Upper lobe of right lung (tissue), 1 donor: ENCODE data around the gene MRPS2. TPM values are rescaled to one million over a fixed set of nuclear protein-coding genes. Genes with fewer than 3 reads are reported as not detected.
"Not testable (repeated sequence)": the region's sequence is repeated elsewhere in the genome, so short reads cannot be mapped to it uniquely, and the experiment has no call there.

Experiments used
- ATAC-seq: fragments of 200-7000 bp; cut with Tn5 transposase; one replicate; pipeline ENCODE4 v1.9.1; 2020; ENCODE audit warnings: mild to moderate bottlenecking, moderate library complexity
- DNase-seq: peaks from one replicate; pipeline ENCODE4 v3.0.0-alpha.2; 2020
- H3K27ac ChIP-seq: fragments of 200-600 bp; one replicate; pipeline ENCODE4 v1.8.0; 2022
- H3K27me3 ChIP-seq: fragments of 200-600 bp; one replicate; pipeline ENCODE4 v1.8.0; 2022; ENCODE audit warnings: mild to moderate bottlenecking
- H3K36me3 ChIP-seq: fragments of 200-600 bp; one replicate; pipeline ENCODE4 v1.8.0; 2022
- H3K4me1 ChIP-seq: fragments of 200-600 bp; one replicate; pipeline ENCODE4 v1.8.0; 2022
- H3K4me3 ChIP-seq: fragments of 200-600 bp; one replicate; pipeline ENCODE4 v1.8.0; 2022; ENCODE audit warnings: mild to moderate bottlenecking
- H3K9me3 ChIP-seq: fragments of 200-600 bp; one replicate; pipeline ENCODE4 v1.8.0; 2022
- intact Hi-C: fragments of 100-400 bp; cut with DNase I; formaldehyde crosslinking; loops from one replicate; pipeline ENCODE4 v1.11.0; 2022
- total RNA-seq: library from RNA; stranded (reverse); fragmentation: NEBNext Ultra II Directional; extraction: Animal tissue kit (Norgen Biotek cat#: 25700); gene quantifications from one replicate; pipeline ENCODE4 v1.2.1, GENCODE V29; 2021
- TF ChIP-seq, protein P1 (sequence below): fragments of 200-600 bp; IDR thresholded peaks from one replicate; pipeline ENCODE4 v1.8.0; 2022; ENCODE audit warnings: antibody characterized with exemption
- donor health status: DM: no; HTN: yes; CAD: no; lungs with severe emphysema.

MRPS2 gene
- total RNA-seq, 1 donor from 2014 or later = 23.0 TPM

DNA sequence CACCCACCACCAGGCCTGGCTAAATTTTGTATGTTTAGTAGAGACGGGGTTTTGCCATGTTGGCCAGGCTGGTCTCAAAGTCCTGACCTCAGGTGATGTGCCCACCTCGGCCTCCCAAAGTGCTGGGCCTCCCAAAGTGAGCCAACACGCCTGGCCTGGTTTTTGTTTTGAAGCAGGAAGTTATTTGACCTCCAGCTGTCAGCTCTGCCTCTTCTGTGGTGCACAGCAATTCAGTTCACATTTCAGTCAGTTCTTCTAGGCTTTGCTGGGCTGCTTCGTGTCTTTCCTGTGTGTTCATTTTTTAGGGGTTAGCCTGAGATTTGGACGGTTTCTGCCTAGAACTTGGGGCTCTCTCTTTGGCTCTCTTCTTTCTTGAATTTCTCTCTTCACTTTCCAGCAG is 29.7 kb downstream of the MRPS2 start:
- H3K4me3 ChIP-seq = no peak overlapping the region
- H3K27ac ChIP-seq = no peak overlapping the region
- ATAC-seq (no peak), DNase-seq (no peak)
- H3K9me3 ChIP-seq = no peaks in the 10 kb centered on the region
- TF ChIP-seq, protein P1, sequence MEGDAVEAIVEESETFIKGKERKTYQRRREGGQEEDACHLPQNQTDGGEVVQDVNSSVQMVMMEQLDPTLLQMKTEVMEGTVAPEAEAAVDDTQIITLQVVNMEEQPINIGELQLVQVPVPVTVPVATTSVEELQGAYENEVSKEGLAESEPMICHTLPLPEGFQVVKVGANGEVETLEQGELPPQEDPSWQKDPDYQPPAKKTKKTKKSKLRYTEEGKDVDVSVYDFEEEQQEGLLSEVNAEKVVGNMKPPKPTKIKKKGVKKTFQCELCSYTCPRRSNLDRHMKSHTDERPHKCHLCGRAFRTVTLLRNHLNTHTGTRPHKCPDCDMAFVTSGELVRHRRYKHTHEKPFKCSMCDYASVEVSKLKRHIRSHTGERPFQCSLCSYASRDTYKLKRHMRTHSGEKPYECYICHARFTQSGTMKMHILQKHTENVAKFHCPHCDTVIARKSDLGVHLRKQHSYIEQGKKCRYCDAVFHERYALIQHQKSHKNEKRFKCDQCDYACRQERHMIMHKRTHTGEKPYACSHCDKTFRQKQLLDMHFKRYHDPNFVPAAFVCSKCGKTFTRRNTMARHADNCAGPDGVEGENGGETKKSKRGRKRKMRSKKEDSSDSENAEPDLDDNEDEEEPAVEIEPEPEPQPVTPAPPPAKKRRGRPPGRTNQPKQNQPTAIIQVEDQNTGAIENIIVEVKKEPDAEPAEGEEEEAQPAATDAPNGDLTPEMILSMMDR = no peak
- H3K4me1 ChIP-seq = no peaks in the 10 kb centered on the region
- H3K27me3 ChIP-seq = peaks cover 15% of the 10 kb centered on the region
- H3K36me3 ChIP-seq = no peaks in the 10 kb centered on the region
- intact Hi-C loops = no loop called here

DNA sequence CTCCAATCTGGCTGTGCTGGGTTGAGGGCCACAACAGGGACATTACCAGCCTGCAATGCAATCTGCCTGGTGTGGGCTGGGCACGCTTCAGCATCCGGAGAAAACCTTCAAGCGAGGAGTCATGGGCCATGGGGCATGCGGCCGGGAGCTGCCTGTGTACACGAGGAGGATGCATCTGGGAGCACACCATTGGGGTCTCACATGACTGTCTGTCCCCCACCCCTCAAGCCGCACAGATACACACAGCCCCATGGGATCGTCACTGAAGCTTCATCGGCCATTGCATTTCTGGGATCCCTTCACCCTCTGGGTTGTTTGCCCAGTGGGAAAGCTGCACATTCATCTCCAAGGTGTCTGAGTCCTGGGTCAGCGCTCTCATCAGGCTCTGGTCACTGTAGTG is 30.6 kb downstream of the MRPS2 start:
- ATAC-seq (no peak), DNase-seq (peak; percentile 56)
- Histone ChIP-seq H3K4me3 (no peak overlapping the region), H3K27me3 (peaks cover 10% of the 10 kb centered on the region), H3K27ac (no peak overlapping the region), H3K4me1 (no peaks in the 10 kb centered on the region), H3K36me3 (no peaks in the 10 kb centered on the region), H3K9me3 (no peaks in the 10 kb centered on the region)
- TF ChIP-seq, protein P1 = no peak
- intact Hi-C loops = no loop called here

DNA sequence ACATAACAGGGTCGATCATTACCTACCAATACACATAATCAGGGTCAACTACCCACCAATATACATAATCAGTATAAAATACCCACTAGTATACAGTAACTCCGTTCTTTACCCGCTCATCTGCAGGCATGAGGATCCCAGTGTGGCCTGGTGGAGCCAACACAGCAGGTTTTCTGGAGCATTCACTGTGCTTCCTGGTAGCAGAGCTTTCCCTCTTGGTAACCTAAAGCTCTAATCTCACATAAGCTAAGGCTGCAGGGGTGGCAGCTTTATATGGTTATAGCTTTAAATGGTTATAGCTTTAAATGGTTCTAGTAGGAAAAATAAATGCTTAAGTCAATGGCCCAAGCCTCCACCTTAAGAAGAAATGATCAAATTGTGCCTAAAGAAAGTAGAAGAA is 32.6 kb downstream of the MRPS2 start:
- intact Hi-C loops = no loop called here
- no peaks in the 10 kb centered on the region for H3K9me3 ChIP-seq
- TF ChIP-seq, protein P1 = no peak
- DNase-seq (no peak), ATAC-seq (no peak)
- H3K4me1 ChIP-seq = no peaks in the 10 kb centered on the region
- H3K36me3 ChIP-seq = no peaks in the 10 kb centered on the region
- H3K27me3 ChIP-seq = peaks cover 10% of the 10 kb centered on the region
- H3K4me3 ChIP-seq = no peak overlapping the region
- H3K27ac ChIP-seq = no peak overlapping the region

DNA sequence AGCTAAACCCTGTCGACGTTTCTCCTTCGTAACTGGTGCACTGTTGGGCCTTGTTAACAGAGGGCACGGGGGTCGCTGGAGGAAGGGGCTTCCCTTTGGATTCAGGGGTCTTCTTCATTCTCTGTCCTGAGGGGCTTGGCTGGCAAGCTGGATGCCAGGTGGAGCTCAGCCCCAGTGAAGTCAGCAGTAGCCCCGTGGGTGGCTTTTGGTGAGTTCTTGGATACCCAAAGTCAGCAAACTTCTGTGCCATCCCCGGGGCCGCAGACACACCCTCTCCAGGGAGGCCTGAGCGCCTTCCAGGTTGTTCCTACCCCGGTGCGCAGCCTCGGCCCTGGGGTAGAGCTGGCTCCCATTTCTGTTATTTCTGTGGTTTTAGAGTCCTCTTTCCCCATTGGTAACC is 33.2 kb downstream of the MRPS2 start:
- Histone ChIP-seq H3K27ac (no peak overlapping the region), H3K9me3 (no peaks in the 10 kb centered on the region), H3K27me3 (peaks cover 10% of the 10 kb centered on the region), H3K4me1 (no peaks in the 10 kb centered on the region), H3K36me3 (no peaks in the 10 kb centered on the region), H3K4me3 (no peak overlapping the region)
- intact Hi-C loops = no loop called here
- TF ChIP-seq, protein P1 = no peak
- DNase-seq (peak; percentile 45), ATAC-seq (no peak)

DNA sequence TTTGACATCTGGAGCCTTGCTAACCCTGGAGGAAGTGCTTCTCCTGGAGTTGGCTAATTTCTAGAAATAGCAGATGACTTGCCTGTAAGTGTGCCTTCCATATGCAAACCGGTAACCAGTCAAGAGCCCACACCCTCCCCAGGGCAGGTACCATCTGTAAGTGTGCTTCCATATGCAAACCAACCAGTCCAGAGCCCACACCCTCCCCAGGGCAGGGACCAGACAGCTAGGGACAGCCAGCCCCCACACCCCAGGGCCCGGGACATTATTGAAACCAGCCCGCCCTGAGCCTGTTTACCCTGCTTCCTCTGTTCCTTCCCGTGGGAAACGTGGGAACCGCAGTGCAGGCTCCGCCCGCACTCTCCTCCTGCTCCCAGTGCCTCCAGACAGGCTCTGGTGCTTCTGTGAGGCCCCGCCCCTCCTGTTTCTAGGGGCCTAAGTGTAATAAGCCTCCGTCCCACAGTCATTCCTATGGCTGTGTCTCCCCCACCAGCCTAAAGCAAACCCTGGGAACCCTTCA is 33.8 kb downstream of the MRPS2 start:
- DNase-seq (peak; percentile 46), ATAC-seq (peak; percentile 39)
- H3K36me3 ChIP-seq, intact Hi-C loops, H3K4me3 ChIP-seq, H3K4me1 ChIP-seq, H3K9me3 ChIP-seq, H3K27ac ChIP-seq, H3K27me3 ChIP-seq: not testable (repeated sequence)

DNA sequence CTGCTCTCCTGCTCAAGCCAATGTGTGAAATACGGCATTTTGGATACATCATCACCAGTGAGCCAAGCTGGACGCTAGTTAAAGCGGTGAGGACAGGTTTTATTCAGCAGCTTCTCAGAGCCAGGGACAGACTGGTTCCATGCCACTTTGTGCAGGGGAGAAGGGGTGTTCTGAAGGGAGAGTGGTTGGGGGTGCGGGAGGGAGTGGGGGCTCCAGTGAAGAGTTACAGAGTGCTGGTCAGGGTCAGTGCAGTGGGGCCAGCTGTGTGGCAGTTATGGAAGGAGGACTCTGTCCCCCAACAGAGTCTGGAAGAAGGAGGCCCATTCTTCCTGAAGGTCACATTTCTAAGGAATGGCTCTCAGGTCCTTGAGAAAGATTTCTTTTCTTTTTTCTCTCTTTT is 34.3 kb downstream of the MRPS2 start:
- H3K9me3 ChIP-seq, H3K4me3 ChIP-seq, DNase-seq, H3K4me1 ChIP-seq, ATAC-seq, H3K36me3 ChIP-seq, H3K27ac ChIP-seq, intact Hi-C loops, H3K27me3 ChIP-seq: not testable (repeated sequence)

DNA sequence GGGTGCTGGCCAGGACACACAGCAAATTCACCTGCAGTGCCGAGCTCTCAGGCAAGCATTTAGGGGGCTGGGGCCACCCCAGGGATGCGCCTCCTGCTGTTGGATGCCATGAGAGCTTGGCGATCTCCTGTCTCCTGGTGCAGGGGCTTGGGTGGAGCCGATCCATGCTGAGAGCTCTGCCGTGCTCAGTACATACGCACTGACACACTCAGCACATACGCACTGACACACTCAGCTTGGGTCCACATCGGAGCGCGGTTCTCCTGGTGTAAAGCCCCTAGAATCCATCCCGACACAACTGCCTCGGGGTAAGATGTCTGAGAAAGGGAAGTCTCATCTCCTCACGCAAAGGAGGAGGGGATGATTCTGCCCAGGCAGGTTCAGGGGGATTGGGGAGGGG is 35.1 kb downstream of the MRPS2 start:
- intact Hi-C loops, H3K9me3 ChIP-seq, H3K4me1 ChIP-seq, H3K36me3 ChIP-seq, ATAC-seq, H3K27ac ChIP-seq, H3K4me3 ChIP-seq, H3K27me3 ChIP-seq: not testable (repeated sequence)
- DNase-seq = peak; percentile 48
